ENCODE measurements around the gene TLCD5. TPM values are rescaled to one million over a fixed set of nuclear protein-coding genes. Genes with fewer than 3 reads are reported as not detected.

The TLCD5 gene
- total and polyA plus RNA-seq, 2 experiments from 2014 or later: 6.8 to 10.6 TPM

- no peaks in the 10 kb centered on the region for H3F3A ChIP-seq (ENCODE audit: insufficient read depth)
- no peaks in the 10 kb centered on the region for H4K20me1 ChIP-seq (ENCODE audit: insufficient read depth)
- no peaks in the 10 kb centered on the region for H3K4me1 ChIP-seq (ENCODE audit: insufficient read depth)
- H3K9me3 ChIP-seq (ENCODE audit: low read depth): no peaks in the 10 kb centered on the region
- TF ChIP-seq EZH2 (IDR thresholded peaks at IDR 0.05; ENCODE audit: insufficient read depth, poor library complexity, severe bottlenecking) (no peak), EZH2phosphoT487 (IDR thresholded peaks at IDR 0.05; ENCODE audit: insufficient read depth, low read depth) (no peak)
- H3K27ac ChIP-seq: no peak overlapping the region
- in situ Hi-C loops (cut with MboI): no loop called here
- peaks cover 38% of the 10 kb centered on the region for H3K27me3 ChIP-seq (replicated peaks; ENCODE audit: insufficient read depth)
- no peak overlapping the region for H3K4me2 ChIP-seq (ENCODE audit: unreplicated experiment)
- H3K9ac ChIP-seq: no peak overlapping the region
- no peaks in the 10 kb centered on the region for H3K79me2 ChIP-seq (ENCODE audit: insufficient read depth)
- no peak for DNase-seq
- no peak overlapping the region for H2AFZ ChIP-seq
- no peaks in the 10 kb centered on the region for H3K36me3 ChIP-seq (ENCODE audit: low read depth)
- WGBS, 2 experiments (ENCODE audit: low coverage in 1 of 2, low lambda C conversion rate in 2 of 2, missing lambda C conversion rate in 2 of 2): 48 to 56% methylated on average over 3 of the region's 3 CpGs
- H3K4me3 ChIP-seq: no peak overlapping the region
- no peaks in the 10 kb centered on the region for H3K9me2 ChIP-seq (ENCODE audit: insufficient read depth)
Observed at GRCh38 chr11:120290956-120291355, 34.1 kb upstream of the TLCD5 start.

GRCh38 chr11:120293038-120293800 is 31.9 kb upstream of the TLCD5 start:
- H4K20me1 ChIP-seq (ENCODE audit: insufficient read depth): no peaks in the 10 kb centered on the region
- H3K79me2 ChIP-seq (ENCODE audit: insufficient read depth): no peaks in the 10 kb centered on the region
- in situ Hi-C loops (cut with MboI): no loop called here
- H3K27ac ChIP-seq: no peak overlapping the region
- no peaks in the 10 kb centered on the region for H3K4me1 ChIP-seq (ENCODE audit: insufficient read depth)
- no peaks in the 10 kb centered on the region for H3F3A ChIP-seq (ENCODE audit: insufficient read depth)
- TF ChIP-seq EZH2 (IDR thresholded peaks at IDR 0.05; ENCODE audit: insufficient read depth, poor library complexity, severe bottlenecking): no peak
- TF ChIP-seq EZH2phosphoT487 (IDR thresholded peaks at IDR 0.05; ENCODE audit: insufficient read depth, low read depth): no peak
- H3K9ac ChIP-seq: no peak overlapping the region
- H3K4me2 ChIP-seq (ENCODE audit: unreplicated experiment): no peak overlapping the region
- H3K9me2 ChIP-seq (ENCODE audit: insufficient read depth): no peaks in the 10 kb centered on the region
- H2AFZ ChIP-seq: no peak overlapping the region
- no peaks in the 10 kb centered on the region for H3K9me3 ChIP-seq (ENCODE audit: low read depth)
- 75 to 83% methylated on average over 5 of the region's 5 CpGs for WGBS, 2 experiments (ENCODE audit: low coverage in 1 of 2, low lambda C conversion rate in 2 of 2, missing lambda C conversion rate in 2 of 2)
- H3K36me3 ChIP-seq (ENCODE audit: low read depth): no peaks in the 10 kb centered on the region
- no peak for DNase-seq
- peaks cover 47% of the 10 kb centered on the region for H3K27me3 ChIP-seq (replicated peaks; ENCODE audit: insufficient read depth)
- no peak overlapping the region for H3K4me3 ChIP-seq

GRCh38 chr11:120294096-120294495 is 31.0 kb upstream of the TLCD5 start:
- WGBS, 2 experiments (ENCODE audit: low coverage in 1 of 2, low lambda C conversion rate in 2 of 2, missing lambda C conversion rate in 2 of 2): 52 to 53% methylated on average over 5 of the region's 5 CpGs

GRCh38 chr11:120295099-120295498 is 30.0 kb upstream of the TLCD5 start:
- H3K9me2 ChIP-seq (ENCODE audit: insufficient read depth): no peaks in the 10 kb centered on the region
- no peak for DNase-seq

More at GRCh38 chr11:120294096-120294495, 31.0 kb upstream of the TLCD5 start:
- TF ChIP-seq EZH2phosphoT487 (IDR thresholded peaks at IDR 0.05; ENCODE audit: insufficient read depth, low read depth): no peak
- no peak for TF ChIP-seq EZH2 (IDR thresholded peaks at IDR 0.05; ENCODE audit: insufficient read depth, poor library complexity, severe bottlenecking)
- DNase-seq: no peak
- in situ Hi-C loops (cut with MboI): no loop called here
- H3K9me2 ChIP-seq (ENCODE audit: insufficient read depth): no peaks in the 10 kb centered on the region
- no peaks in the 10 kb centered on the region for H4K20me1 ChIP-seq (ENCODE audit: insufficient read depth)
- no peaks in the 10 kb centered on the region for H3K79me2 ChIP-seq (ENCODE audit: insufficient read depth)
- H3K27ac ChIP-seq: no peak overlapping the region
- H3K36me3 ChIP-seq (ENCODE audit: low read depth): no peaks in the 10 kb centered on the region
- peaks cover 47% of the 10 kb centered on the region for H3K27me3 ChIP-seq (replicated peaks; ENCODE audit: insufficient read depth)
- no peaks in the 10 kb centered on the region for H3K4me1 ChIP-seq (ENCODE audit: insufficient read depth)
- no peak overlapping the region for H2AFZ ChIP-seq
- H3K4me3 ChIP-seq: no peak overlapping the region
- no peaks in the 10 kb centered on the region for H3K9me3 ChIP-seq (ENCODE audit: low read depth)
- H3F3A ChIP-seq (ENCODE audit: insufficient read depth): no peaks in the 10 kb centered on the region
- H3K9ac ChIP-seq: no peak overlapping the region
- H3K4me2 ChIP-seq (ENCODE audit: unreplicated experiment): no peak overlapping the region

More at GRCh38 chr11:120295099-120295498, 30.0 kb upstream of the TLCD5 start:
- peaks cover 47% of the 10 kb centered on the region for H3K27me3 ChIP-seq (replicated peaks; ENCODE audit: insufficient read depth)
- H3K79me2 ChIP-seq (ENCODE audit: insufficient read depth): no peaks in the 10 kb centered on the region
- H4K20me1 ChIP-seq (ENCODE audit: insufficient read depth): no peaks in the 10 kb centered on the region
- no peaks in the 10 kb centered on the region for H3F3A ChIP-seq (ENCODE audit: insufficient read depth)
- no peak overlapping the region for H3K27ac ChIP-seq
- no peak overlapping the region for H3K4me2 ChIP-seq (ENCODE audit: unreplicated experiment)
- no peaks in the 10 kb centered on the region for H3K36me3 ChIP-seq (ENCODE audit: low read depth)
- WGBS, 2 experiments (ENCODE audit: low coverage in 1 of 2, low lambda C conversion rate in 2 of 2, missing lambda C conversion rate in 2 of 2): 28 to 32% methylated on average over 4 of the region's 4 CpGs
- H3K9me3 ChIP-seq (ENCODE audit: low read depth): no peaks in the 10 kb centered on the region
- TF ChIP-seq EZH2phosphoT487 (IDR thresholded peaks at IDR 0.05; ENCODE audit: insufficient read depth, low read depth) (no peak), EZH2 (IDR thresholded peaks at IDR 0.05; ENCODE audit: insufficient read depth, poor library complexity, severe bottlenecking) (no peak)
- H3K4me3 ChIP-seq: no peak overlapping the region
- H3K9ac ChIP-seq: no peak overlapping the region
- in situ Hi-C loops (cut with MboI): loop anchor here (5.0 kb wide), 2 partner anchors 58 to 123 kb away; no protein-coding TSS in a partner anchor
- no peak overlapping the region for H2AFZ ChIP-seq
- no peaks in the 10 kb centered on the region for H3K4me1 ChIP-seq (ENCODE audit: insufficient read depth)
